Prostate gland (tissue), 2 donors: ENCODE measurements around the gene FAM163B.

Experiments
- CTCF ChIP-seq, 4 experiments: fragments of 200-600 bp in 2 of 4; fragments of 450-650 bp in 2 of 4; sonication (generic) in 2 of 4; IDR thresholded peaks; 1 replicate in 3 of 4; 2 replicates in 1 of 4; pipeline ENCODE4 v1.5.1; 2016 to 2019; ENCODE audit warnings: antibody characterized with exemption in 4 of 4, mild to moderate bottlenecking in 2 of 4, moderate library complexity in 2 of 4
- POLR2A ChIP-seq: fragments of 450-650 bp; IDR thresholded peaks from one replicate; pipeline ENCODE4 v1.6.1; 2016; ENCODE audit warnings: antibody characterized with exemption, mild to moderate bottlenecking
- POLR2AphosphoS5 ChIP-seq: sonication (generic); formaldehyde crosslinking; IDR thresholded peaks from one replicate; pipeline ENCODE4 v1.6.1; 2017; ENCODE audit warnings: antibody characterized with exemption

- TF ChIP-seq CTCF (IDR thresholded peaks at IDR 0.05) (no peak), POLR2A (no peak), POLR2AphosphoS5 (no peak)
Observed at GRCh38 chr9:133636902-133637301, 27.7 kb upstream of the FAM163B start.
